K562 (cell line): ENCODE results near the gene NTNG1. TPM values are rescaled to one million over a fixed set of nuclear protein-coding genes. Genes with fewer than 3 reads are reported as not detected.

Experiments
- ATAC-seq: fragments of 200-7000 bp; cut with Tn5 transposase; 3 replicates; pipeline ENCODE4 v1.9.1; 2020; ENCODE audit warnings: moderate library complexity
- BruUV-seq: library from RNA; stranded (reverse); fragments of 400-500 nt; replicated peaks from 2 replicates; lab custom pipeline; 2021; lab: Mats Ljungman, UMichigan
- CTCF ChIA-PET: fragments of 300-600 bp; formaldehyde crosslinking; extraction: SDS; loops from one replicate; lab custom pipeline; 2021; ENCODE audit warnings: low intra/inter-chr PET ratio; lab: Yijun Ruan, JAX
- POLR2A ChIA-PET: fragments of 300-600, 350-650 bp; sonication (Branson Sonifier 250); formaldehyde crosslinking; extraction: SDS; loops from one replicate; lab custom pipeline; 2021; ENCODE audit warnings: antibody characterized with exemption, inconsistent platforms; lab: Yijun Ruan, JAX
- DNase-seq, 4 experiments: peaks; one replicate each; pipeline versions ENCODE4 v3.0.0 to v3.0.0-alpha.2; 2011 to 2018; ENCODE audit warnings: low spot score in 3 of 4, mixed read lengths in 3 of 4; ENCODE audit errors: extremely low read depth in 1 of 4
- FAIRE-seq: peaks from 2 replicates; lab custom pipeline; 2011; peaks lifted over from hg19 to GRCh38; lab: Jason Lieb, UNC
- H2AFZ ChIP-seq: 2 replicates; pipeline ENCODE4 v1.6.0; 2011; ENCODE audit warnings: low read depth, low read length, control low read depth, inconsistent platforms
- H3K27ac ChIP-seq: fragments of 200-600 bp; 3 replicates; pipeline ENCODE4 v1.8.0; 2011; ENCODE audit warnings: low read depth, mild to moderate bottlenecking, control low read depth, inconsistent platforms, low read length, moderate library complexity, mixed read lengths; ENCODE audit errors: extremely low read depth
- H3K27me3 ChIP-seq, 2 experiments: fragments of 300-600 bp in 1 of 2; 2 replicates in 1 of 2; 3 replicates in 1 of 2; pipeline versions ENCODE4 v1.6.0 to v1.8.0; 2011; ENCODE audit warnings: inconsistent platforms in 2 of 2, low read length in 2 of 2, mild to moderate bottlenecking in 1 of 2, mixed read lengths in 1 of 2, moderate library complexity in 1 of 2; ENCODE audit not compliant: control insufficient read depth in 2 of 2, insufficient read depth in 2 of 2
- H3K36me3 ChIP-seq: fragments of 300-600 bp; 3 replicates; pipeline ENCODE4 v1.8.0; 2011; ENCODE audit warnings: mild to moderate bottlenecking, low read length, inconsistent platforms; ENCODE audit not compliant: control insufficient read depth, insufficient read depth
- H3K4me1 ChIP-seq, 2 experiments: fragments of 200-600 bp in 1 of 2; replicated peaks in 1 of 2; 2 replicates in 1 of 2; 3 replicates in 1 of 2; pipeline versions ENCODE4 v1.5.1 to v1.8.0; 2011; ENCODE audit warnings: inconsistent platforms in 2 of 2, low read length in 2 of 2, mild to moderate bottlenecking in 1 of 2, mixed read lengths in 1 of 2, moderate library complexity in 1 of 2; ENCODE audit not compliant: control insufficient read depth in 2 of 2, insufficient read depth in 2 of 2
- H3K4me2 ChIP-seq: 2 replicates; pipeline ENCODE4 v1.6.1; 2011; ENCODE audit warnings: low read length, control low read depth, inconsistent platforms, mixed read lengths; ENCODE audit not compliant: insufficient read depth
- H3K4me3 ChIP-seq: fragments of 200-600 bp; sonication (generic), shearing (Covaris generic); 2 replicates; pipeline ENCODE4 v1.5.1; 2016; ENCODE audit warnings: control low read depth, inconsistent platforms
- H3K79me2 ChIP-seq: fragments of 200-600 bp; 3 replicates; pipeline ENCODE4 v1.8.0; 2011; ENCODE audit warnings: low read length, inconsistent platforms; ENCODE audit not compliant: control insufficient read depth, insufficient read depth
- H3K9ac ChIP-seq, 2 experiments: 2 replicates each; pipeline versions ENCODE4 v1.6.0 to v1.6.1; 2011; ENCODE audit warnings: low read depth in 2 of 2, low read length in 2 of 2, control low read depth in 1 of 2, inconsistent platforms in 1 of 2, mild to moderate bottlenecking in 1 of 2, mixed read lengths in 1 of 2; ENCODE audit not compliant: insufficient read depth in 1 of 2
- H3K9me1 ChIP-seq: one replicate; pipeline ENCODE4 v1.6.0; 2011; ENCODE audit warnings: inconsistent platforms, mild to moderate bottlenecking, low read length, moderate library complexity; ENCODE audit not compliant: control insufficient read depth, insufficient read depth
- H3K9me3 ChIP-seq: replicated peaks from 2 replicates; pipeline ENCODE4 v1.5.1; 2011; ENCODE audit warnings: low read depth, low read length, inconsistent platforms; ENCODE audit not compliant: control insufficient read depth, insufficient read depth
- H4K20me1 ChIP-seq: replicated peaks from 2 replicates; pipeline ENCODE4 v1.6.1; 2011; ENCODE audit warnings: low read length, inconsistent platforms, mixed read lengths; ENCODE audit not compliant: control insufficient read depth, insufficient read depth
- ADNP ChIP-seq: fragments of 200-800 bp; sonication (Bioruptor generic); IDR thresholded peaks from 2 replicates; pipeline ENCODE4 v1.6.1; 2016; ENCODE audit warnings: missing genetic modification characterization, missing compliant biosample characterization
- BRCA1 ChIP-seq, 2 experiments: fragments of 450-650 bp in 1 of 2; sonication (generic) in 1 of 2; formaldehyde crosslinking in 1 of 2; IDR thresholded peaks; 2 replicates each; pipeline versions ENCODE4 v1.5.0 to v1.6.1; 2017 to 2020; ENCODE audit warnings: mild to moderate bottlenecking in 1 of 2, missing genetic modification reagents in 1 of 2
- CBX8 ChIP-seq: fragments of 200-600 bp; sonication (generic); IDR thresholded peaks from 2 replicates; pipeline ENCODE4 v1.6.1; 2012; ENCODE audit warnings: borderline replicate concordance, mixed run types, low read depth, mild to moderate bottlenecking, moderate library complexity, mixed read lengths, low read length, control low read depth, inconsistent platforms; ENCODE audit not compliant: poor library complexity, severe bottlenecking; ENCODE audit errors: extremely low read depth
- HDAC2 ChIP-seq: fragments of 450-650 bp; IDR thresholded peaks from 2 replicates; pipeline ENCODE4 v1.6.1; 2016; ENCODE audit warnings: mild to moderate bottlenecking
- HEY1 ChIP-seq: fragments of 250-450 bp; sonication (Bioruptor Pico); IDR thresholded peaks from 2 replicates; pipeline ENCODE4 v1.5.0; 2020; ENCODE audit warnings: mild to moderate bottlenecking, moderate library complexity, borderline replicate concordance
- MED1 ChIP-seq: sonication (generic); formaldehyde crosslinking; IDR thresholded peaks from 2 replicates; pipeline ENCODE4 v1.8.1; 2023; ENCODE audit warnings: missing genetic modification reagents, borderline replicate concordance
- NCOA4 ChIP-seq: fragments of 450-650 bp; IDR thresholded peaks from 2 replicates; pipeline ENCODE4 v1.6.1; 2018; ENCODE audit warnings: mild to moderate bottlenecking; ENCODE audit not compliant: partially characterized antibody
- NFRKB ChIP-seq: fragments of 450-650 bp; IDR thresholded peaks from 2 replicates; pipeline ENCODE4 v1.6.1; 2016; ENCODE audit warnings: low read depth
- NR3C1 ChIP-seq: sonication (generic); formaldehyde crosslinking; IDR thresholded peaks from 2 replicates; pipeline ENCODE4 v1.8.1; 2022; ENCODE audit warnings: missing genetic modification reagents
- ZBTB17 ChIP-seq: fragments of 450-650 bp; formaldehyde crosslinking; IDR thresholded peaks from 2 replicates; pipeline ENCODE4 v1.4.0; 2020; ENCODE audit warnings: mild to moderate bottlenecking
- ZBTB7A ChIP-seq: IDR thresholded peaks from 2 replicates; pipeline ENCODE4 v1.6.1; 2011; ENCODE audit warnings: low read depth, mild to moderate bottlenecking, low read length, moderate library complexity, borderline replicate concordance; ENCODE audit not compliant: control insufficient read depth
- ZNF12 ChIP-seq: sonication (generic); formaldehyde crosslinking; IDR thresholded peaks from 2 replicates; pipeline ENCODE4 v1.4.0; 2020; ENCODE audit warnings: mild to moderate bottlenecking, missing genetic modification reagents
- ZNF165 ChIP-seq: fragments of 250-450 bp; sonication (Bioruptor Pico); IDR thresholded peaks from 2 replicates; pipeline ENCODE4 v1.4.0; 2020; ENCODE audit warnings: borderline replicate concordance
- WGBS: fragments of 100-300 bp; shearing (Covaris generic); methylation state at CpG from one replicate; pipeline ENCODE4 v1.1.6; 2016; ENCODE audit warnings: low coverage, mixed read lengths; ENCODE audit not compliant: insufficient coverage; ENCODE audit errors: missing lambda C conversion rate; 5-methylcytosine and 5-hydroxymethylcytosine counted together
- in situ Hi-C: fragments of 300-500 bp; cut with MboI; formaldehyde crosslinking; loops from 4 replicates; pipeline ENCODE4 v1.15.0; 2018; ENCODE audit warnings: inconsistent platforms, mixed read lengths
- intact Hi-C: fragments of 100-400 bp; cut with micrococcal nuclease; formaldehyde crosslinking; loops from 2 replicates; pipeline ENCODE4 v1.14.2; 2022
- polyA plus RNA-seq, 8 experiments: library from polyadenylated mRNA; depleted of rRNA in 4 of 8; stranded (reverse) in 5 of 8; unstranded in 3 of 8; fragments of >200 nt; fragmentation: Nextera tagmentation in 2 of 8; fragmentation: Illumina TruSeq in 1 of 8; extraction: Ambion mirVana in 2 of 8; extraction: Trizol in 1 of 8; gene quantifications; 2 replicates each; pipeline versions ENCODE4 v1.2.1 to v1.2.3, GENCODE V29; 2011 to 2014; ENCODE audit warnings: inconsistent platforms in 1 of 8, missing spikeins in 1 of 8
- total RNA-seq, 7 experiments: library from RNA; depleted of rRNA in 6 of 7; stranded (reverse); fragments of >200 nt in 6 of 7; fragmentation: Illumina TruSeq in 2 of 7; extraction: Trizol in 2 of 7; gene quantifications; 2 replicates each; pipeline versions ENCODE4 v1.2.1 to v1.2.3, GENCODE V29; 2011 to 2021; ENCODE audit warnings: low replicate concordance in 1 of 7
- TF ChIP-seq, protein P1 (sequence below): IDR thresholded peaks from 2 replicates; pipeline ENCODE4 v1.6.1; 2012; ENCODE audit warnings: low read depth, low read length, improper control_type of control experiment, borderline replicate concordance

The NTNG1 gene
- total and polyA plus RNA-seq, 9 of the 15 experiments (the other 6 are each of a cell fraction or from before 2014, with no cell fraction given) = not detected

DNA sequence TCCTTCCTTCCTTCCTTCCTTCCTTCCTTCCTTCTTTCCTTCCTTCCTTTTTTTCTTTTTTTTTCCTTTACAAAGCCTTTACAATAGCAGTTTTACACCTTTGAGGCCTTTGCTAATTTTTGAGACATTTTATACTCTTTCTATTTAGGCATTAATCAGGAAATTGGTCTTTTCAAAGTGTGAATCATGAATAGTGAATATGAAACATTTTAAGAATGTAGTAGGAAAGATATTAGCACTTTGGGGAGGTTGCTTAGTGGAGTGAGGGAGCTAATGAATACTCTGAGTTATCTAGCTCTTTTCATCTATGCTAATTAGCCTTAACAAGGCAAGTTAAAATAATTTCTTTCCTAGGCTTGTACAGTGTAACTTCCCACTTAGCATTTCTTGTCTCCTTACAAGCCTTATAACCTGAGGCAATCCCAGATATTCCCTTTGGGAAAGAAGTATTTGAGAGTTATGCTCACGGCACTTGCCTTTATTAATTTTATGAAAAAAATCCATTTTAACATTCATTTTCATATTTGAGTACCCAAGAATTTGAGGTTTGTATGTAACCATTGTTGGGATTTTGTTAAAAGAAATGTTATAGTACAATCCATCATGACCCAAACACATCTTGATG lies 122.6 kb downstream of the NTNG1 start:
- Histone ChIP-seq H3K36me3 (no peaks in the 10 kb centered on the region), H3K4me3 (no peak overlapping the region), H3K4me1 (no peaks in the 10 kb centered on the region), H3K27me3 (no peaks in the 10 kb centered on the region), H3K79me2 (no peaks in the 10 kb centered on the region), H3K9me1 (no peaks in the 10 kb centered on the region), H4K20me1 (no peaks in the 10 kb centered on the region), H3K27ac (no peak overlapping the region), H3K9ac (no peak overlapping the region), H3K9me3 (no peaks in the 10 kb centered on the region), H2AFZ (no peak overlapping the region), H3K4me2 (no peak overlapping the region)
- FAIRE-seq (no peak), DNase-seq (no peak), ATAC-seq (no peak)
- ChIA-PET CTCF (no interaction called here), POLR2A (no interaction called here)
- in situ Hi-C loops = no loop called here
- intact Hi-C loops = no loop called here
- WGBS = 0% methylated on average over 1 of the region's 1 CpG
- BruUV-seq = no TSS peak
- TF ChIP-seq ADNP (tag) (no peak), ZBTB17 (CRISPR knock-in tag) (no peak), CBX8 (no peak), NR3C1 (CRISPR knock-in tag) (no peak), HDAC2 (no peak), MED1 (CRISPR knock-in tag) (no peak), ZNF12 (CRISPR knock-in tag) (no peak), HEY1 (no peak), ZBTB7A (no peak), NFRKB (no peak), NCOA4 (no peak), BRCA1 (IDR thresholded peaks at IDR 0.05) (no peak), BRCA1 (CRISPR knock-in tag; IDR thresholded peaks at IDR 0.05) (no peak), ZNF165 (no peak)
- TF ChIP-seq, protein P1, sequence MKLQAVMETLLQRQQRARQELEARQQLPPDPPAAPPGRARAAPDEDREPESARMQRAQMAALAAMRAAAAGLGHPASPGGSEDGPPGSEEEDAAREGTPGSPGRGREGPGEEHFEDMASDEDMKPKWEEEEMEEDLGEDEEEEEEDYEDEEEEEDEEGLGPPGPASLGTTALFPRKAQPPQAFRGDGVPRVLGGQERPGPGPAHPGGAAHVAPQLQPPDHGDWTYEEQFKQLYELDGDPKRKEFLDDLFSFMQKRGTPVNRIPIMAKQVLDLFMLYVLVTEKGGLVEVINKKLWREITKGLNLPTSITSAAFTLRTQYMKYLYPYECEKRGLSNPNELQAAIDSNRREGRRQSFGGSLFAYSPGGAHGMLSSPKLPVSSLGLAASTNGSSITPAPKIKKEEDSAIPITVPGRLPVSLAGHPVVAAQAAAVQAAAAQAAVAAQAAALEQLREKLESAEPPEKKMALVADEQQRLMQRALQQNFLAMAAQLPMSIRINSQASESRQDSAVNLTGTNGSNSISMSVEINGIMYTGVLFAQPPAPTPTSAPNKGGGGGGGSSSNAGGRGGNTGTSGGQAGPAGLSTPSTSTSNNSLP = no peak
